CD8-positive, alpha-beta memory T cell (primary cell): ENCODE data around the gene SYAP1. TPM values are rescaled to one million over a fixed set of nuclear protein-coding genes. Genes with fewer than 3 reads are reported as not detected.
"Not testable (repeated sequence)": the region's sequence is repeated elsewhere in the genome, so short reads cannot be mapped to it uniquely, and the experiment has no call there.

Source experiments
- CTCF ChIA-PET: fragments of 350-600 bp; sonication (Branson Sonifier 250); formaldehyde crosslinking; loops from one replicate; lab custom pipeline; 2021; ENCODE audit warnings: antibody characterized with exemption; lab: Charles Lee
- POLR2A ChIA-PET: fragments of 350-600 bp; sonication (Branson Sonifier 250); formaldehyde crosslinking; loops from one replicate; lab custom pipeline; 2021; ENCODE audit warnings: antibody characterized with exemption; lab: Charles Lee
- DNase-seq, 5 donors: peaks; one replicate each; pipeline versions ENCODE4 v3.0.0 to v3.0.0-alpha.2; 2020 to 2022; ENCODE audit warnings: mixed read lengths in 1 of 5
- H3K27ac ChIP-seq: one replicate; pipeline ENCODE4 v1.7.0; 2013; ENCODE audit warnings: low read depth, mild to moderate bottlenecking, low read length, moderate library complexity
- H3K27me3 ChIP-seq: 2 replicates; pipeline ENCODE4 v1.7.0; 2013; ENCODE audit warnings: low read length, mild to moderate bottlenecking; ENCODE audit not compliant: insufficient read depth, poor library complexity, severe bottlenecking
- H3K36me3 ChIP-seq: 2 replicates; pipeline ENCODE4 v1.7.0; 2013; ENCODE audit warnings: mild to moderate bottlenecking, low read length, moderate library complexity; ENCODE audit not compliant: insufficient read depth
- H3K4me1 ChIP-seq: 2 replicates; pipeline ENCODE4 v1.7.0; 2013; ENCODE audit warnings: mild to moderate bottlenecking, low read length, moderate library complexity; ENCODE audit not compliant: insufficient read depth
- H3K4me3 ChIP-seq: 2 replicates; pipeline ENCODE4 v1.7.0; 2013; ENCODE audit warnings: mild to moderate bottlenecking, low read length
- H3K9me3 ChIP-seq: 2 replicates; pipeline ENCODE4 v1.7.0; 2013; ENCODE audit warnings: mild to moderate bottlenecking, low read length
- H3K27ac Mint-ChIP-seq, 8 donors: one replicate each; pipeline ENCODE4 v1.8.0; 2020 to 2021; ENCODE audit warnings: mixed read lengths in 8 of 8, mild to moderate bottlenecking in 6 of 8, inconsistent platforms in 3 of 8, moderate library complexity in 3 of 8
- H3K27me3 Mint-ChIP-seq, 2 donors: one replicate each; pipeline ENCODE4 v1.8.0; 2020 to 2021; ENCODE audit warnings: mixed read lengths in 2 of 2, mild to moderate bottlenecking in 1 of 2, moderate library complexity in 1 of 2
- H3K36me3 Mint-ChIP-seq, 3 donors: one replicate each; pipeline ENCODE4 v1.8.0; 2020 to 2021; ENCODE audit warnings: mixed read lengths in 3 of 3, inconsistent platforms in 1 of 3, mild to moderate bottlenecking in 1 of 3
- H3K4me1 Mint-ChIP-seq, 3 donors: one replicate each; pipeline ENCODE4 v1.8.0; 2020 to 2021; ENCODE audit warnings: mixed read lengths in 3 of 3, inconsistent platforms in 1 of 3, mild to moderate bottlenecking in 1 of 3
- H3K4me3 Mint-ChIP-seq, 7 donors: one replicate each; pipeline ENCODE4 v1.8.0; 2020 to 2021; ENCODE audit warnings: mixed read lengths in 7 of 7, mild to moderate bottlenecking in 6 of 7, moderate library complexity in 4 of 7, inconsistent platforms in 2 of 7
- H3K9me3 Mint-ChIP-seq, 5 donors: one replicate each; pipeline ENCODE4 v1.8.0; 2020 to 2022; ENCODE audit warnings: mixed read lengths in 5 of 5, mild to moderate bottlenecking in 3 of 5, moderate library complexity in 2 of 5, inconsistent platforms in 1 of 5
- polyA plus RNA-seq: library from polyadenylated mRNA; unstranded; fragments of 300-500 nt; fragmentation: Illumina TruSeq; gene quantifications from one replicate; pipeline ENCODE4 v1.2.3, GENCODE V29; 2021
- total RNA-seq, 2 experiments: library from RNA; stranded (reverse); gene quantifications; one replicate each; pipeline ENCODE4 v1.2.3, GENCODE V29; 2021

Gene SYAP1
- total and polyA plus RNA-seq, 3 experiments from 2014 or later = 18.9 to 22.6 (median 22.6) TPM

DNA sequence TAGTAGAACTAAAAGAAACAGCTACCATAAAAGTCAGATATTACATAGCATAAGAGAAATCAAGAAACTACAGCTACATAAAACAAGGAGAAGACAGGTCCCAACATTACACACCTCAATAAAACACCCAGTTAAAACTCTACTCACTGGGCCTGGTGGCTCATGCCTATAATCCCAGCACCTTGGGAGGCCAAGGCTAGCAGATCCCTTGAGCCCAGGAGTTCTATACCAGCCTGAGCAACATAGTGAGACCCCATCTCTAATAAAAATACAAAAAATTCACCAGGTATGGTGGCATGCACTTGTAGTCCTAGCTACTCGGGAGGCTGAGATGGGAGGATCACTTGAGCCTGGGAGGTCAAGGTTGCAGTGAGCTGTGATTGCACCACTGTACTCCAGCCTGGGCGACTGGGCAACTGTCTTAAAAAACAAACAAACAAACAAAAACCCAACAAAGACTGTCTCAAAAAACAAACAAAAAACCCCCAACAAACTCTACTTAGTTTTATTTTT, 51.6 kb downstream of the SYAP1 start:
- Mint-ChIP-seq H3K9me3 (peaks cover 0 to 2% (median 0%) of the 10 kb centered on the region in 5 donors), H3K27me3 (peaks cover 4% of the 10 kb centered on the region in 2 donors), H3K27ac (no peak overlapping the region), H3K4me3 (no peak overlapping the region), H3K4me1 (no peaks in the 10 kb centered on the region), H3K36me3 (peaks cover 0 to 2% (median 0%) of the 10 kb centered on the region in 3 donors)
- no peak for DNase-seq
- Histone ChIP-seq H3K4me3 (no peak overlapping the region), H3K36me3 (no peaks in the 10 kb centered on the region), H3K9me3 (no peaks in the 10 kb centered on the region), H3K4me1 (no peaks in the 10 kb centered on the region), H3K27ac (no peak overlapping the region), H3K27me3 (no peaks in the 10 kb centered on the region)
- ChIA-PET CTCF (no interaction called here), POLR2A (no interaction called here)

DNA sequence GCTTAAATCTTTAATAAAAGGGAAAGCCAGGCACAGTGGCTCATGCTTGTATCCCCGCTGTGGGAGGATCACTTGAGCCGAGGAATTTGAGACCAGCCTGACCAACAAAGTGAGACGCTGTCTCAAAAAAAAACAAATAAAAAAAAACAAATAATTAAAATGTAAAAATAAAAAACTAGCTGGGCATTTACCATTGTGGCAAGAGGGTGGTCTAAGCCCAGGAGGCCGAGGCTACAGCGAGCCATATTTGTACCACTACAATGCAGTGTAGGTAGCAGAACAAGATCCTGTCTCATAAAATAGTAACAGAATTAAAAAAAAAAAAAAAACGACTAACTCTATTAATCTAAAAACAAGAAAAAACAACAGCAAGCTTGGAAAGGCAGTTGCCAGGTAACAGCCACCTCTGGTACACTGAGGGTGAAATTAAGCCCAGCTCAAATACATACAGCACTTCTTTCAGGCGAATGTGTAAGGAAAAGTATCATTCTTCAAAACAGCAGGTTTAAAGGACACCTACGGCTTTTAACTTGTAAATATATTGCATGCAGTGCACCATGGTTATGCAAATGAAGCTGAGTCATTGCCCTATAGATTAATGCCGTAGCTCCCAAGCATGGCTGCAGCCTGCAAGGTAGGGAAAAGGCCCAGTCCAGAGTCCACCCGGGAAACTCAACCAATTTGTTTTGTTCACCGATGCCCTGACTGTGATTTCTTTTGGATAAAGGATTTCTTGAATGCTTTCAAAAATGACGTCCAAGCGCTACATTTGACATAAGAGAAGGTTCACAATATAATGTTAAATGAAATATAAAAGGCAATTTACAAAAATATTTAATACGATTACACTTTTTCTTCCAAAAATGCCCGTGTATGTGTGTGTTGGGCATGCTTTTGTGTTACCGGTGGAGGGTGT, 52.3 kb downstream of the SYAP1 start:
- H3K4me1 ChIP-seq = no peaks in the 10 kb centered on the region
- Mint-ChIP-seq H3K4me3 (no peak overlapping the region), H3K27me3 (peaks cover 4% of the 10 kb centered on the region in 2 donors), H3K36me3 (peaks cover 0 to 2% (median 0%) of the 10 kb centered on the region in 3 donors), H3K4me1 (no peaks in the 10 kb centered on the region), H3K27ac (no peak overlapping the region), H3K9me3 (peaks cover 0 to 2% (median 0%) of the 10 kb centered on the region in 5 donors)
- peak overlapping the region; percentile 24 for H3K27ac ChIP-seq
- no peaks in the 10 kb centered on the region for H3K36me3 ChIP-seq
- H3K9me3 ChIP-seq = no peaks in the 10 kb centered on the region
- ChIA-PET POLR2A (no interaction called here), CTCF (no interaction called here)
- no peak for DNase-seq
- H3K4me3 ChIP-seq = no peak overlapping the region
- H3K27me3 ChIP-seq = no peaks in the 10 kb centered on the region

DNA sequence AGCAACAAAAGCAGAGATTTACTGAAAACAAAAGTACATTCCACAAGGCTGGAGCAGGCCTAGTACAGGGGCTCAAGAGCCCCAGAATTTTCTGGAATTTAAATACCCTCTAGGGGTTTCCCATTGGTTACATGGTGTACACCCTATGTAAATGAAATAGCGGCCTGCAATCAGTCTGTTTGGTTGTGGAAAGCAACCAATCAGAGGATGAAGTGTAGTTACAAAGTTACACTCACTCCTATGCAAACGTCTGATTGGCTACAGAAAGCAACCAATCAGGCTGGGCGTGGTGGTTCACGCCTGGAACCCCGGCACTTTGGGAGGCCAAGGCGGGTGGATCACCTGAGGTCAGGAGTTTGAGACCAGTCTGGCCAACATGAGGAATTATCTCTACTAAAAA, 53.0 kb downstream of the SYAP1 start:
- H3K27me3 Mint-ChIP-seq = peaks cover 3 to 4% of the 10 kb centered on the region in 2 donors
- POLR2A ChIA-PET = no interaction called here
- H3K9me3 Mint-ChIP-seq = peaks cover 0 to 2% (median 0%) of the 10 kb centered on the region in 5 donors
- H3K4me1 Mint-ChIP-seq = no peaks in the 10 kb centered on the region
- no peak overlapping the region for H3K4me3 Mint-ChIP-seq
- CTCF ChIA-PET = no interaction called here
- H3K27ac ChIP-seq = no peak overlapping the region
- no peak overlapping the region for H3K27ac Mint-ChIP-seq
- no peaks in the 10 kb centered on the region for H3K27me3 ChIP-seq
- H3K36me3 ChIP-seq = no peaks in the 10 kb centered on the region
- no peaks in the 10 kb centered on the region for H3K9me3 ChIP-seq
- H3K4me1 ChIP-seq = no peaks in the 10 kb centered on the region
- peaks cover 0 to 2% (median 0%) of the 10 kb centered on the region in 3 donors for H3K36me3 Mint-ChIP-seq
- no peak for DNase-seq
- no peak overlapping the region for H3K4me3 ChIP-seq

DNA sequence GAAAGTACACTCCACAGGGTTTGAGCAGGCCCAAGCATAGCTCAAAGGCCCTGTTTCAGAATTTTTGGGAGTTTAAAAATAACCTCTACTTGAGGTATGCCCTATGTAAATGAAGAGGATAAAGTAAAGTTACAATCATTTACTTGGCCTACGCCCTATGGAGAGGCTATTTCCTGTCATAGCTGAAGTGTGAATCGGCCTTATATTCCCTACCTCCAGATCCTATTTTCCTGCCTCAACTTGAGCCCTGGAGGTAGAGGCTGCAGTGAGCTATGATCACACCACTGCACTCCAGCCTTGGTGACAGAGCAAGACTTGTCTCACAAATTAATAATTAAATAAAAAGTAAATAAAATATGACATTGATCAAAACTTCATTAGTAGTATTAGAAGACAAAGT, 55.3 kb downstream of the SYAP1 start:
- H3K36me3 Mint-ChIP-seq = no peaks in the 10 kb centered on the region
- Histone ChIP-seq H3K27me3 (no peaks in the 10 kb centered on the region), H3K4me1 (no peaks in the 10 kb centered on the region), H3K27ac (no peak overlapping the region), H3K36me3 (no peaks in the 10 kb centered on the region), H3K9me3 (no peaks in the 10 kb centered on the region), H3K4me3 (no peak overlapping the region)
- CTCF ChIA-PET = no interaction called here
- no peak overlapping the region for H3K27ac Mint-ChIP-seq
- no peaks in the 10 kb centered on the region for H3K4me1 Mint-ChIP-seq
- POLR2A ChIA-PET = no interaction called here
- peaks cover 0 to 5% of the 10 kb centered on the region in 2 donors for H3K27me3 Mint-ChIP-seq
- DNase-seq = no peak
- no peak overlapping the region for H3K4me3 Mint-ChIP-seq
- peaks cover 0 to 2% (median 0%) of the 10 kb centered on the region in 5 donors for H3K9me3 Mint-ChIP-seq

DNA sequence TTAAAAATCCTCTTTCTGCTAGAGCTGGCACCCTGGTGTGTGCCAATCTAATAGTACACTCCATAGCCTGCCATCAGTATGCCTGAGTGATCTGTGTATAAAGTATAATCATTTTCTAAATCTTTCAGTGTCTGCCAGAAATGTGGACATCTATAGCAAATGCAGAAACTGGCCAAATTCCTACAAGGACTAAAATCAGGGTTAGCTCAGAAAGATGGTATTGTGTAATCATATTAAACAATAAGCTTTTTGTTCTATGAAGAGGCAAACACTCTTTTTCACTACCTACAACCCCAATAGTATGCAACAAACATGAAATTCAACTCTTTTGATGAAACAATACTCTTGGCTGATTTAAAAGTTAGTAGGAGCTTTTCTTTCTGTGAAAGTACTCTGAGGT, 59.1 kb downstream of the SYAP1 start:
- POLR2A ChIA-PET = no interaction called here
- Mint-ChIP-seq H3K27me3 (peaks cover 0 to 8% of the 10 kb centered on the region in 2 donors), H3K36me3 (no peaks in the 10 kb centered on the region), H3K9me3 (peaks cover 0 to 2% (median 0%) of the 10 kb centered on the region in 5 donors), H3K4me3 (no peak overlapping the region), H3K4me1 (no peaks in the 10 kb centered on the region), H3K27ac (no peak overlapping the region)
- DNase-seq = no peak
- no peak overlapping the region for H3K4me3 ChIP-seq
- no peaks in the 10 kb centered on the region for H3K36me3 ChIP-seq
- H3K4me1 ChIP-seq = no peaks in the 10 kb centered on the region
- H3K27me3 ChIP-seq = no peaks in the 10 kb centered on the region
- no peak overlapping the region for H3K27ac ChIP-seq
- CTCF ChIA-PET = no interaction called here
- H3K9me3 ChIP-seq = no peaks in the 10 kb centered on the region

DNA sequence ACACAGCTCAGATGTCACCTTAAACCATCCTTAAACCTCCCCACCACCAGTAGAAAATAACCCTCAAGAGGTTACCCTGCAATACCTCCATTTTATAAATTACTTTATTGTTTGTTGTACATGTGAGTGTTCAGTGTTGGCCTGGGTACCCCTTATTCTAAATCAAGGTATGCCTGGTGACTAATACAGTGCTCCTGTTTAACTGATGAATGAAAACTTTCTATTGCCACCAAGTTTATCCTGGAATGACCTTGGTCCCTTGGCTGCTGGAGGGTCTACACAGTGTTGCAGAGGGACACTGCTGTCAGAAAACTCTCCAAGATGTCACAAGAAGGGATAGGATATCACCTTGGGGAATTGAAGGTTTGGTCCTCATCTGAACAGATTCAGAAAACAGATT, 59.6 kb downstream of the SYAP1 start:
- no peak for DNase-seq
- POLR2A ChIA-PET = no interaction called here
- no peak overlapping the region for H3K27ac Mint-ChIP-seq
- CTCF ChIA-PET = no interaction called here
- Histone ChIP-seq H3K9me3 (no peaks in the 10 kb centered on the region), H3K4me1 (no peaks in the 10 kb centered on the region), H3K36me3 (no peaks in the 10 kb centered on the region), H3K27me3 (no peaks in the 10 kb centered on the region), H3K27ac (no peak overlapping the region), H3K4me3 (no peak overlapping the region)
- H3K9me3 Mint-ChIP-seq = peaks cover 0 to 2% (median 0%) of the 10 kb centered on the region in 5 donors
- no peaks in the 10 kb centered on the region for H3K36me3 Mint-ChIP-seq
- H3K4me1 Mint-ChIP-seq = no peaks in the 10 kb centered on the region
- no peak overlapping the region for H3K4me3 Mint-ChIP-seq
- H3K27me3 Mint-ChIP-seq = peaks cover 0 to 10% of the 10 kb centered on the region in 2 donors

DNA sequence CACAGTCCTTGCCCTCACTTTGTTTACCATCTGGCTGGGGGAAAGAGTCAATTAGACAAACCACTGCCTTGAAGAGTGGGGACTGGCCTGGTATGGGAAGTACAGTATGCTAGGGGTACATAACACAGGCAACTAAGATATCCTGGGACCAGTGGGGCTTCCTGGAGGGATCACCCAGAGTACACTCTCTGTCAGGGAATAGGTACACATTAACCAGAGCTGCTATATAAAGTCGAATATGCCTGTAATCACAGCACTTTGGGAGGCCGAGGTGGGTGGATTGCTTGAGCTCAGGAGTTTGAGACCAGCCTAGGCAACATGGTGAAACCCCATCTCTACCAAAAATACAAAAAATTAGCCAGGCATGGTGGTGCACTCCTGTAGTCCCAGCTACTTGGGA, 60.4 kb downstream of the SYAP1 start:
- H3K36me3 Mint-ChIP-seq, H3K27ac Mint-ChIP-seq, H3K4me3 ChIP-seq, H3K27me3 ChIP-seq, DNase-seq, H3K9me3 ChIP-seq, H3K9me3 Mint-ChIP-seq, H3K4me1 Mint-ChIP-seq, H3K36me3 ChIP-seq, CTCF ChIA-PET, POLR2A ChIA-PET, H3K4me1 ChIP-seq, H3K4me3 Mint-ChIP-seq, H3K27ac ChIP-seq: not testable (repeated sequence)
- H3K27me3 Mint-ChIP-seq = peaks cover 0 to 10% of the 10 kb centered on the region in 2 donors

DNA sequence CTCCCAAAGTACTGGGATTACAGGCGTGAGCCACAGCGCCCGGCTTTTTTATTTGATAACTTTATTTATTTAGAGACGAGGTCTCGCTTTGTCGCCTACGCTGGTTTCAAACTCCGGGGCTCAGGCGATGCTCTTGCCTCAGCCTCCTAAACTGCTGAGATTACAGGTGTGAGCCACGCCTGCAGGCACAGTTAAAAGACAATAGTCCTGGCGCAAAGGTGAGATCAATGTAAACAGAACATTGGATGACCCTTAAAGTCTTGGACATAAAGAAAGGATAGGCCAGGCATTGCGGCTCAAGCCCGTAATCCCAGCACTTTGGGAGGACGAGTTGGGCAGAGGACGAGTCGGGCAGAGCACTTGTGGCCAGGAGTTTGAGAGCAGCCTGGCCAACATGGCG, 64.0 kb downstream of the SYAP1 start:
- Mint-ChIP-seq H3K27me3 (peaks cover 0 to 8% of the 10 kb centered on the region in 2 donors), H3K36me3 (peaks cover 0 to 10% (median 5%) of the 10 kb centered on the region in 3 donors), H3K4me3 (no peak overlapping the region), H3K9me3 (no peaks in the 10 kb centered on the region), H3K27ac (no peak overlapping the region), H3K4me1 (peaks cover 19 to 23% (median 20%) of the 10 kb centered on the region in 3 donors)
- ChIA-PET CTCF (no interaction called here), POLR2A (no interaction called here)
- H3K27ac ChIP-seq = no peak overlapping the region
- no peaks in the 10 kb centered on the region for H3K9me3 ChIP-seq
- DNase-seq = no peak
- no peaks in the 10 kb centered on the region for H3K36me3 ChIP-seq
- peaks cover 9% of the 10 kb centered on the region for H3K4me1 ChIP-seq
- no peak overlapping the region for H3K4me3 ChIP-seq
- H3K27me3 ChIP-seq = no peaks in the 10 kb centered on the region
